ENCODE data around the gene SENP1.

The SENP1 gene

DNA sequence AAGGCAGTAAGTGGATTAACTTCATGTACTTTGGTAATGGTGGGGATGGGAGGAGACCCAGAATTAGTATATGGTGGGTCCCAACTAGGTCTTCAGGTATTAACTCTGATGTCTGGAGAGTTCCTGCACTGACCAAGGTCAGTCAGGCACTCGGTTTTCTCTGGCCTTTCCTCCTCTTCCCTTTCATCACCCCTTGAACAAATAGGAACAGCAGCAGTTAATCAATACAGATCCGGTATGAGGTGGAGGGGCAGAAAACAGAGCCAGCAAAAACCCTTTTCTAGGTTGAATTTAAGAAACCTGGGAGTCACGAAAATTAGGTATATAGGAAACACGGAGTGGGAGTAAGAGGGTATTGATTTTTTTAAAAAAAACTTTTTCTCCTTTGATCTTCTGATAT, 17.3 kb upstream of the SENP1 start:
- Histone ChIP-seq H3K4me2 (ENCODE audit: low read depth, low read length, poor library complexity, severe bottlenecking) (no peak overlapping the region), H3K79me2 (ENCODE audit: insufficient read depth, low read length) (peaks cover 21% of the 10 kb centered on the region), H3K36me3 (ENCODE audit: low read length) (no peaks in the 10 kb centered on the region; the same call in 1 of the 2 replicates), H2AFZ (ENCODE audit: low read depth, low read length, severe bottlenecking) (no peak overlapping the region), H3K27ac (ENCODE audit: low read depth, low read length) (no peak overlapping the region), H4K20me1 (ENCODE audit: low read depth, low read length) (no peaks in the 10 kb centered on the region), H3K9me2 (replicated peaks; ENCODE audit: insufficient read depth, low read length) (no peaks in the 10 kb centered on the region), H3K9me3 (ENCODE audit: insufficient read depth, low read length) (no peaks in the 10 kb centered on the region), H3K4me3 (ENCODE audit: insufficient read depth, low read length, poor library complexity, severe bottlenecking) (no peak overlapping the region), H3F3A (ENCODE audit: insufficient read depth) (peaks cover 5% of the 10 kb centered on the region), H3K9ac (ENCODE audit: low read length) (no peak overlapping the region), H3K27me3 (ENCODE audit: low read length) (no peaks in the 10 kb centered on the region)
- no peak for TF ChIP-seq EZH2phosphoT487 (conservative IDR thresholded peaks at IDR 0.05; ENCODE audit: low read length)
- TF ChIP-seq, protein P1, sequence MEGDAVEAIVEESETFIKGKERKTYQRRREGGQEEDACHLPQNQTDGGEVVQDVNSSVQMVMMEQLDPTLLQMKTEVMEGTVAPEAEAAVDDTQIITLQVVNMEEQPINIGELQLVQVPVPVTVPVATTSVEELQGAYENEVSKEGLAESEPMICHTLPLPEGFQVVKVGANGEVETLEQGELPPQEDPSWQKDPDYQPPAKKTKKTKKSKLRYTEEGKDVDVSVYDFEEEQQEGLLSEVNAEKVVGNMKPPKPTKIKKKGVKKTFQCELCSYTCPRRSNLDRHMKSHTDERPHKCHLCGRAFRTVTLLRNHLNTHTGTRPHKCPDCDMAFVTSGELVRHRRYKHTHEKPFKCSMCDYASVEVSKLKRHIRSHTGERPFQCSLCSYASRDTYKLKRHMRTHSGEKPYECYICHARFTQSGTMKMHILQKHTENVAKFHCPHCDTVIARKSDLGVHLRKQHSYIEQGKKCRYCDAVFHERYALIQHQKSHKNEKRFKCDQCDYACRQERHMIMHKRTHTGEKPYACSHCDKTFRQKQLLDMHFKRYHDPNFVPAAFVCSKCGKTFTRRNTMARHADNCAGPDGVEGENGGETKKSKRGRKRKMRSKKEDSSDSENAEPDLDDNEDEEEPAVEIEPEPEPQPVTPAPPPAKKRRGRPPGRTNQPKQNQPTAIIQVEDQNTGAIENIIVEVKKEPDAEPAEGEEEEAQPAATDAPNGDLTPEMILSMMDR (IDR thresholded peaks at IDR 0.05; ENCODE audit: insufficient read depth, low read length, poor library complexity, severe bottlenecking): no peak

GRCh38 chr12:48122065-48122834, 16.4 kb upstream of the SENP1 start:
- TF ChIP-seq, protein P1 (IDR thresholded peaks at IDR 0.05; ENCODE audit: insufficient read depth, low read length, poor library complexity, severe bottlenecking): no peak
- no peak for TF ChIP-seq EZH2phosphoT487 (conservative IDR thresholded peaks at IDR 0.05; ENCODE audit: low read length)
- peaks cover 5% of the 10 kb centered on the region for H3F3A ChIP-seq (ENCODE audit: insufficient read depth)
- H3K27ac ChIP-seq (ENCODE audit: low read depth, low read length): no peak overlapping the region
- H3K9me3 ChIP-seq (ENCODE audit: insufficient read depth, low read length): no peaks in the 10 kb centered on the region
- no peak overlapping the region for H3K9ac ChIP-seq (ENCODE audit: low read length)
- no peaks in the 10 kb centered on the region; the same call in 1 of the 2 replicates for H3K36me3 ChIP-seq (ENCODE audit: low read length)
- H4K20me1 ChIP-seq (ENCODE audit: low read depth, low read length): no peaks in the 10 kb centered on the region
- H2AFZ ChIP-seq (ENCODE audit: low read depth, low read length, severe bottlenecking): no peak overlapping the region
- H3K79me2 ChIP-seq (ENCODE audit: insufficient read depth, low read length): peaks cover 21% of the 10 kb centered on the region
- H3K9me2 ChIP-seq (replicated peaks; ENCODE audit: insufficient read depth, low read length): no peaks in the 10 kb centered on the region
- no peak overlapping the region for H3K4me2 ChIP-seq (ENCODE audit: low read depth, low read length, poor library complexity, severe bottlenecking)
- no peaks in the 10 kb centered on the region for H3K27me3 ChIP-seq (ENCODE audit: low read length)
- no peak overlapping the region for H3K4me3 ChIP-seq (ENCODE audit: insufficient read depth, low read length, poor library complexity, severe bottlenecking)

DNA sequence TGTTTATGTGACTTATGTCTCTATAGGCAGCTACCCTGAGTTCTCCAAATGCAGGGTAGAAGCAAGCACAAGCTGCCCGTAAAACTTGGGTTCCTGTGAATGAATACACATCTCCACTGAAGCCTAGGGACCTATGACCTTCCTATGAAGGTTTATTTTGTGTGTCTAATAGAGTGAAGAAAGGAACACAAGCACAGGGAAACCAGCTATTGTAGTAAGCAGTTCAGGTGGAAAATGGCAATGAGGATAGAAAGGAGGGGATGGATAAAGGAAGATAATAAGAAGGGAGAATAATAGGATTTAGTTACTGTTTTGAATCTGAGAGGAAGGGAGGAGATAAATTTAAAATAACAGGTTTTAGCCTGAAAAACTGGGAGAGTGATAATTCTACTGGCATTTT, 15.6 kb upstream of the SENP1 start:
- Histone ChIP-seq H3F3A (ENCODE audit: insufficient read depth) (peaks cover 5% of the 10 kb centered on the region), H3K9me3 (ENCODE audit: insufficient read depth, low read length) (no peaks in the 10 kb centered on the region), H3K36me3 (ENCODE audit: low read length) (no peaks in the 10 kb centered on the region; the same call in 1 of the 2 replicates), H4K20me1 (ENCODE audit: low read depth, low read length) (no peaks in the 10 kb centered on the region), H3K4me3 (ENCODE audit: insufficient read depth, low read length, poor library complexity, severe bottlenecking) (no peak overlapping the region), H3K4me2 (ENCODE audit: low read depth, low read length, poor library complexity, severe bottlenecking) (no peak overlapping the region), H3K27me3 (ENCODE audit: low read length) (no peaks in the 10 kb centered on the region), H3K9me2 (replicated peaks; ENCODE audit: insufficient read depth, low read length) (no peaks in the 10 kb centered on the region), H3K27ac (ENCODE audit: low read depth, low read length) (no peak overlapping the region), H3K9ac (ENCODE audit: low read length) (no peak overlapping the region), H2AFZ (ENCODE audit: low read depth, low read length, severe bottlenecking) (no peak overlapping the region), H3K79me2 (ENCODE audit: insufficient read depth, low read length) (peaks cover 21% of the 10 kb centered on the region)
- TF ChIP-seq, protein P1 (IDR thresholded peaks at IDR 0.05; ENCODE audit: insufficient read depth, low read length, poor library complexity, severe bottlenecking): no peak
- no peak for TF ChIP-seq EZH2phosphoT487 (conservative IDR thresholded peaks at IDR 0.05; ENCODE audit: low read length)

All from SU-DHL-6 (cell line).